Neural cell (in vitro differentiated cells): ENCODE data around the gene DAP. TPM values are rescaled to one million over a fixed set of nuclear protein-coding genes. Genes with fewer than 3 reads are reported as not detected.

Experiments
- H2AFZ ChIP-seq: fragments of 200-600, 300-800 bp; sonication (generic), shearing (Covaris generic); 2 replicates; pipeline ENCODE4 v1.6.0; 2014; ENCODE audit warnings: low read depth, mild to moderate bottlenecking, antibody characterized with exemption, low read length, moderate library complexity
- H3F3A ChIP-seq: fragments of 200-600 bp; shearing (Covaris generic); 2 replicates; pipeline ENCODE4 v1.6.1; 2016; ENCODE audit warnings: mild to moderate bottlenecking, moderate library complexity, mixed read lengths, antibody characterized with exemption, low read length; ENCODE audit not compliant: insufficient read depth, poor library complexity, severe bottlenecking
- H3K27ac ChIP-seq: fragments of 200-600, 300-800 bp; sonication (generic), shearing (Covaris generic); 2 replicates; pipeline ENCODE4 v1.5.1; 2014; ENCODE audit warnings: mild to moderate bottlenecking, low read length, moderate library complexity
- H3K27me3 ChIP-seq: fragments of 300-800, 200-600 bp; sonication (generic), shearing (Covaris generic); 2 replicates; pipeline ENCODE4 v1.6.0; 2014; ENCODE audit warnings: mild to moderate bottlenecking, low read depth, low read length, moderate library complexity; ENCODE audit not compliant: insufficient read depth
- H3K36me3 ChIP-seq: fragments of 300-800, 200-600 bp; sonication (generic), shearing (Covaris generic); 2 replicates; pipeline ENCODE4 v1.5.1; 2014; ENCODE audit warnings: mild to moderate bottlenecking, antibody characterized with exemption, low read length, moderate library complexity; ENCODE audit not compliant: insufficient read depth
- H3K4me2 ChIP-seq: fragments of 300-800, 200-600 bp; sonication (generic), shearing (Covaris generic); 2 replicates; pipeline ENCODE4 v1.6.0; 2014; ENCODE audit warnings: mild to moderate bottlenecking, low read length
- H3K4me3 ChIP-seq: fragments of 300-800, 200-600 bp; sonication (generic), shearing (Covaris generic); 2 replicates; pipeline ENCODE4 v1.5.1; 2014; ENCODE audit warnings: mild to moderate bottlenecking, low read length, moderate library complexity
- H3K79me2 ChIP-seq: fragments of 200-600 bp; shearing (Covaris generic); replicated peaks from 2 replicates; pipeline ENCODE4 v1.6.0; 2014; ENCODE audit warnings: mild to moderate bottlenecking, low read length, moderate library complexity; ENCODE audit not compliant: insufficient read depth
- H3K9ac ChIP-seq: fragments of 300-800, 200-600 bp; sonication (generic), shearing (Covaris generic); 2 replicates; pipeline ENCODE4 v1.6.1; 2016; ENCODE audit warnings: mild to moderate bottlenecking, low read length, mixed read lengths
- H3K9me2 ChIP-seq: fragments of 200-600 bp; shearing (Covaris generic); 2 replicates; pipeline ENCODE4 v1.6.1; 2016; ENCODE audit warnings: mild to moderate bottlenecking, low read length, mixed read lengths; ENCODE audit not compliant: insufficient read depth
- H3K9me3 ChIP-seq: fragments of 200-600, 300-800 bp; sonication (generic), shearing (Covaris generic); 2 replicates; pipeline ENCODE4 v1.6.1; 2016; ENCODE audit warnings: mild to moderate bottlenecking, mixed run types, low read length, moderate library complexity, mixed read lengths
- H4K20me1 ChIP-seq: fragments of 200-600 bp; shearing (Covaris generic); 2 replicates; pipeline ENCODE4 v1.6.1; 2016; ENCODE audit warnings: mild to moderate bottlenecking, mixed run types; ENCODE audit not compliant: insufficient read depth
- EP300 ChIP-seq: fragments of 450-650 bp; conservative IDR thresholded peaks from 2 replicates; pipeline ENCODE4 v1.6.1; 2014; ENCODE audit warnings: antibody characterized with exemption, mild to moderate bottlenecking, moderate library complexity; ENCODE audit not compliant: poor library complexity, severe bottlenecking
- EZH2 ChIP-seq: fragments of 200-600, 300-800 bp; shearing (Covaris generic), sonication (generic); IDR thresholded peaks from 2 replicates; pipeline ENCODE4 v1.6.1; 2014; ENCODE audit warnings: antibody characterized with exemption, low read length, borderline replicate concordance, mild to moderate bottlenecking; ENCODE audit not compliant: insufficient read depth, poor library complexity, severe bottlenecking
- MXI1 ChIP-seq: fragments of 450-650 bp; conservative IDR thresholded peaks from 2 replicates; pipeline ENCODE4 v1.6.1; 2014; ENCODE audit warnings: antibody characterized with exemption, mild to moderate bottlenecking; ENCODE audit not compliant: poor library complexity, severe bottlenecking
- POLR2AphosphoS5 ChIP-seq: IDR thresholded peaks from 2 replicates; pipeline ENCODE4 v1.6.1; 2012
- RAD21 ChIP-seq: fragments of 450-650 bp; conservative IDR thresholded peaks from 2 replicates; pipeline ENCODE4 v1.6.1; 2014; ENCODE audit warnings: antibody characterized with exemption, mild to moderate bottlenecking, moderate library complexity
- SMC3 ChIP-seq: fragments of 450-650 bp; conservative IDR thresholded peaks from 2 replicates; pipeline ENCODE4 v1.6.1; 2014; ENCODE audit warnings: antibody characterized with exemption, mild to moderate bottlenecking, moderate library complexity; ENCODE audit not compliant: poor library complexity
- TAF1 ChIP-seq: IDR thresholded peaks from 2 replicates; pipeline ENCODE4 v1.6.1; 2012; ENCODE audit warnings: low read depth
- polyA plus RNA-seq: library from polyadenylated mRNA; depleted of rRNA; stranded (reverse); fragments of >200 nt; gene quantifications from 2 replicates; pipeline ENCODE4 v1.2.3, GENCODE V29; 2014
- TF ChIP-seq, protein P1 (sequence below): IDR thresholded peaks from 2 replicates; pipeline ENCODE4 v1.6.1; 2012; ENCODE audit warnings: borderline replicate concordance
- TF ChIP-seq, protein P2 (sequence below): fragments of 450-650 bp; IDR thresholded peaks from 2 replicates; pipeline ENCODE4 v1.5.1; 2014; ENCODE audit warnings: antibody characterized with exemption, mild to moderate bottlenecking, moderate library complexity; ENCODE audit not compliant: poor library complexity, severe bottlenecking

The DAP gene
- polyA plus RNA-seq, 1 donor from 2014 or later = 9.3 TPM

DNA sequence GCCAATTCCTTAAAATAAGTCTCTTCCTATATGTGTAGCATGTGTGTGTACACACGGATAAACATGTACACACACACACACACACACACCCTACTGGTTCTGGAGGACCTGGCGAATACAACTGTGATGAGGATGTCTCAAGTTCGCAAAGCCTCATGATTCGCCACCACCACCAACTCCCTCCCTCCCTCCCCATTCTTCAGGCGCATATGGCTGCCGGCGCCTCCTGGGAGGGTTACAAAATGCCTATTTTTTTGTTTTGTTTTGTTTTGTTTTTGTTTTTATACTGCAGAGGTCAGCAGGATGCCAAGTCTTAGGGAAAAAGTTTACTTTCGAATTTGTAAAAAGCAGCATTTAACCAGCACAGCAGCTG lies 88.0 kb downstream of the DAP start:
- Histone ChIP-seq H3K27ac (no peak overlapping the region), H3K4me3 (no peak overlapping the region), H3F3A (no peaks in the 10 kb centered on the region), H3K79me2 (no peaks in the 10 kb centered on the region), H3K9me2 (no peaks in the 10 kb centered on the region), H3K4me2 (no peak overlapping the region), H3K9ac (no peak overlapping the region), H3K27me3 (no peaks in the 10 kb centered on the region), H3K9me3 (no peaks in the 10 kb centered on the region), H3K36me3 (no peaks in the 10 kb centered on the region), H2AFZ (no peak overlapping the region), H4K20me1 (no peaks in the 10 kb centered on the region)
- TF ChIP-seq SMC3 (no peak), EZH2 (no peak)

DNA sequence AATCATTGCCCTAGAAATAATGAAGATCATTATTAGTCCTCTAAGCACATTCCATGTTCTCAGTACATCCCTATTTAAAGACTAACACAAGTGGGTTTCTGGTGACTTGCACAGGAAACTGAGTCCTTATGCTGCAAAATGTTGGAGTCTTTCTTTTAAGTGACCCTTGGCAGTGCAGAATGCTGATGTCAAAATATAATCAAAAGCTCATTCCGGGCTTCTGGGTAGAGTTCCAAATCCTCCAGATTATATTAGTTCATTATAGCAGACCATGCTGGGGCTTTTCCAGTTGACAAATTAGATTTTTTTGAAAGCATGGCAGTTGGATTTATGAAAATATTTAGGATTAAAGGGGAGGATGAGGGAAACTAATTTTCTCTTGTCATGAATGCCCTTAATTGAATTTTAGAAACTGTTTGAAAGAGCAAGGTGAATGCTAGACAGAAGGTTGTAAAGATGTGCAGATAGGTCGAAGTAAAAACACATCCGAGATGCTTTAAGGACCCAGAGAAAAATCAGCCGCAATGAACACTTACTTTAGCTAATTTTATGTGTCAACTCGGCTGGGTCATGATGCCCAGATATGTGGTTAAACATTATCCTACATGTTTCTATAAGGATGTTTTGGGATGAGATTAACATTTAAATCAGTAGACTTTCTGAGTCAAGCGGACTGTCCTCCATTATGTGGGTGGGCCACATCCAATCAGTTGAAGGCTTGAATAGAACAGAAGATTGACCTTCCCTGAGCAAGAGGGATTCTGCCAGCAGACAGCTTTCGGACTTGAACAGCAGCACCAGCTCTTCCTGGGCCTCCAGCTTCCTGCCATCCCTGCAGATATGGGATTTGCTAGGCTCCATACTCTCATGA lies 88.7 kb downstream of the DAP start:
- Histone ChIP-seq H3K36me3 (no peaks in the 10 kb centered on the region), H3K9me2 (no peaks in the 10 kb centered on the region), H3K27me3 (no peaks in the 10 kb centered on the region), H2AFZ (no peak overlapping the region), H3K4me2 (no peak overlapping the region), H3K9ac (no peak overlapping the region), H3F3A (no peaks in the 10 kb centered on the region), H3K9me3 (no peaks in the 10 kb centered on the region), H3K27ac (no peak overlapping the region), H4K20me1 (no peaks in the 10 kb centered on the region), H3K4me3 (no peak overlapping the region), H3K79me2 (no peaks in the 10 kb centered on the region)
- TF ChIP-seq MXI1 (no peak), SMC3 (no peak), TAF1 (no peak)
- TF ChIP-seq, protein P1, sequence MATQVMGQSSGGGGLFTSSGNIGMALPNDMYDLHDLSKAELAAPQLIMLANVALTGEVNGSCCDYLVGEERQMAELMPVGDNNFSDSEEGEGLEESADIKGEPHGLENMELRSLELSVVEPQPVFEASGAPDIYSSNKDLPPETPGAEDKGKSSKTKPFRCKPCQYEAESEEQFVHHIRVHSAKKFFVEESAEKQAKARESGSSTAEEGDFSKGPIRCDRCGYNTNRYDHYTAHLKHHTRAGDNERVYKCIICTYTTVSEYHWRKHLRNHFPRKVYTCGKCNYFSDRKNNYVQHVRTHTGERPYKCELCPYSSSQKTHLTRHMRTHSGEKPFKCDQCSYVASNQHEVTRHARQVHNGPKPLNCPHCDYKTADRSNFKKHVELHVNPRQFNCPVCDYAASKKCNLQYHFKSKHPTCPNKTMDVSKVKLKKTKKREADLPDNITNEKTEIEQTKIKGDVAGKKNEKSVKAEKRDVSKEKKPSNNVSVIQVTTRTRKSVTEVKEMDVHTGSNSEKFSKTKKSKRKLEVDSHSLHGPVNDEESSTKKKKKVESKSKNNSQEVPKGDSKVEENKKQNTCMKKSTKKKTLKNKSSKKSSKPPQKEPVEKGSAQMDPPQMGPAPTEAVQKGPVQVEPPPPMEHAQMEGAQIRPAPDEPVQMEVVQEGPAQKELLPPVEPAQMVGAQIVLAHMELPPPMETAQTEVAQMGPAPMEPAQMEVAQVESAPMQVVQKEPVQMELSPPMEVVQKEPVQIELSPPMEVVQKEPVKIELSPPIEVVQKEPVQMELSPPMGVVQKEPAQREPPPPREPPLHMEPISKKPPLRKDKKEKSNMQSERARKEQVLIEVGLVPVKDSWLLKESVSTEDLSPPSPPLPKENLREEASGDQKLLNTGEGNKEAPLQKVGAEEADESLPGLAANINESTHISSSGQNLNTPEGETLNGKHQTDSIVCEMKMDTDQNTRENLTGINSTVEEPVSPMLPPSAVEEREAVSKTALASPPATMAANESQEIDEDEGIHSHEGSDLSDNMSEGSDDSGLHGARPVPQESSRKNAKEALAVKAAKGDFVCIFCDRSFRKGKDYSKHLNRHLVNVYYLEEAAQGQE = no peak

DNA sequence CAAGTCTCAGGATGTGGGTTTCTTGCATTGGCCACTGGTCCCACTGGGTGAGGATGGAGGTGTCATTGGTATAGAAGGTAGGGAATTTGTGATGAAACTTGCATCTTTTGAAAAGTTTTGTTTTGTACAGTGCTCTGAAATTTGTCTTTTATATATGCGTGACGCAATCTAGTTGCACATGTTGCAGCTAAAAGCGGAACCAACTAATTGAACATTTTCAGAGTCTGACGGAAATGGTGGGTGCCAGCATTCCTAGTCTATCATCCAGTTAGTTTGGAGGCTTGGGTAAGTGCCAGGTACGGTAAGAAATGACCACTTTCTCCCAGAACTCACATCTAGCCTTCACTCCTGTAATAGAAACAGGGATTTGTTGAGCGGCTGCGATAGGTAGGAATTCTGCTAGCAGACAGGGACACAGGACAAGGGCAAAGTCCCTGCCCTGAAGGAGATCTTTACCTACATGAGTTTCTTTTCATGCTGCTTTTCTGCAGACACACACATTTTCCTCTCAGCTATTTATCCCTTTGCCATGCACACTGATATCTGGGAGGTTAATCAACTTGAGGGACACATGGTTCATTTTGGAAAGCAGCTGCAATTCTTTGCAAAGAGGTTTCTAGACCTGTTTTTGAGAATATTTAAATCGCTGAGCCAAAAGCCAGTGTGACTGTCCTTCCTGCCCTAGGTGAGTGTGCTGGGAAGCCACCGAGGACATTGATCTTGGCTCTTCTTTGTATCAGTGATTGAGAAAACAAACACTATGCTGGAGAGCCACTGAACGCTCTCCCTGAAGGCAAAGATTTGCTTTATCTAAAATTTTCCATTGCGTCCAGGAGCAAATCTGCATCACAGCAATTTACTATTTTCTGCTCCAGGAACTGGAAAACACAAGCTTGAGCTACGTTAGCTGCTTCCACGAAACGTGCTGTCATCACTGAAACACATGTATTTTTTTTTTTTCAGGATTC lies 89.7 kb downstream of the DAP start:
- H3K4me2 ChIP-seq = no peak overlapping the region

More for the DNA sequence above, 89.7 kb downstream of the DAP start:
- Histone ChIP-seq H3K36me3 (no peaks in the 10 kb centered on the region), H3K9ac (no peak overlapping the region), H3K27ac (no peak overlapping the region), H3K9me3 (no peaks in the 10 kb centered on the region), H3K27me3 (no peaks in the 10 kb centered on the region), H3F3A (no peaks in the 10 kb centered on the region), H4K20me1 (no peaks in the 10 kb centered on the region), H3K9me2 (no peaks in the 10 kb centered on the region), H2AFZ (no peak overlapping the region), H3K79me2 (no peaks in the 10 kb centered on the region), H3K4me3 (no peak overlapping the region)
- TF ChIP-seq, protein P2, sequence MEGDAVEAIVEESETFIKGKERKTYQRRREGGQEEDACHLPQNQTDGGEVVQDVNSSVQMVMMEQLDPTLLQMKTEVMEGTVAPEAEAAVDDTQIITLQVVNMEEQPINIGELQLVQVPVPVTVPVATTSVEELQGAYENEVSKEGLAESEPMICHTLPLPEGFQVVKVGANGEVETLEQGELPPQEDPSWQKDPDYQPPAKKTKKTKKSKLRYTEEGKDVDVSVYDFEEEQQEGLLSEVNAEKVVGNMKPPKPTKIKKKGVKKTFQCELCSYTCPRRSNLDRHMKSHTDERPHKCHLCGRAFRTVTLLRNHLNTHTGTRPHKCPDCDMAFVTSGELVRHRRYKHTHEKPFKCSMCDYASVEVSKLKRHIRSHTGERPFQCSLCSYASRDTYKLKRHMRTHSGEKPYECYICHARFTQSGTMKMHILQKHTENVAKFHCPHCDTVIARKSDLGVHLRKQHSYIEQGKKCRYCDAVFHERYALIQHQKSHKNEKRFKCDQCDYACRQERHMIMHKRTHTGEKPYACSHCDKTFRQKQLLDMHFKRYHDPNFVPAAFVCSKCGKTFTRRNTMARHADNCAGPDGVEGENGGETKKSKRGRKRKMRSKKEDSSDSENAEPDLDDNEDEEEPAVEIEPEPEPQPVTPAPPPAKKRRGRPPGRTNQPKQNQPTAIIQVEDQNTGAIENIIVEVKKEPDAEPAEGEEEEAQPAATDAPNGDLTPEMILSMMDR = no peak
- TF ChIP-seq POLR2AphosphoS5 (no peak), RAD21 (no peak), TAF1 (no peak), EZH2 (no peak), SMC3 (no peak), EP300 (no peak), MXI1 (no peak)
- TF ChIP-seq, protein P1 = no peak
